Upper lobe of left lung (tissue), 6 donors: ENCODE data around the gene RBP5. TPM values are rescaled to one million over a fixed set of nuclear protein-coding genes. Genes with fewer than 3 reads are reported as not detected.

ENCODE experiments used
- ATAC-seq, 2 donors: fragments of 200-7000 bp; cut with Tn5 transposase; one replicate each; pipeline ENCODE4 v1.9.1; 2022; ENCODE audit warnings: mild to moderate bottlenecking in 2 of 2, moderate library complexity in 2 of 2; ENCODE audit not compliant: low FRiP score in 2 of 2
- DNase-seq, 2 donors: peaks; one replicate each; pipeline ENCODE4 v3.0.0-alpha.2; 2019 to 2020
- H3K27ac ChIP-seq, 4 donors: fragments of 200-600 bp; sonication (generic); one replicate each; pipeline ENCODE4 v1.5.1; 2016 to 2019
- H3K27me3 ChIP-seq, 4 donors: fragments of 200-600 bp; sonication (generic); one replicate each; pipeline ENCODE4 v1.5.1; 2017 to 2019
- H3K36me3 ChIP-seq, 4 donors: fragments of 200-600 bp; sonication (generic); one replicate each; pipeline ENCODE4 v1.5.1; 2016 to 2019
- H3K4me1 ChIP-seq, 4 donors: fragments of 200-600 bp; sonication (generic); one replicate each; pipeline ENCODE4 v1.5.1; 2018 to 2019
- H3K4me3 ChIP-seq, 4 donors: fragments of 200-600 bp; sonication (generic); one replicate each; pipeline ENCODE4 v1.5.1; 2017 to 2019; ENCODE audit warnings: mild to moderate bottlenecking in 2 of 4, moderate library complexity in 1 of 4
- H3K9me3 ChIP-seq, 4 donors: fragments of 200-600 bp; sonication (generic); one replicate each; pipeline ENCODE4 v1.5.1; 2018 to 2019
- EP300 ChIP-seq, 4 donors: sonication (generic); formaldehyde crosslinking; IDR thresholded peaks; one replicate each; pipeline ENCODE4 v1.5.1; 2017; ENCODE audit warnings: antibody characterized with exemption in 4 of 4, control low read depth in 2 of 4
- POLR2A ChIP-seq, 4 donors: fragments of 450-650 bp; IDR thresholded peaks; one replicate each; pipeline ENCODE4 v1.5.1; 2016 to 2017; ENCODE audit warnings: antibody characterized with exemption in 4 of 4, mild to moderate bottlenecking in 2 of 4
- POLR2AphosphoS5 ChIP-seq, 2 donors: sonication (generic); formaldehyde crosslinking; IDR thresholded peaks; one replicate each; pipeline ENCODE4 v1.5.1; 2017; ENCODE audit warnings: antibody characterized with exemption in 2 of 2
- WGBS, 2 donors: methylation state at CpG; one replicate each; pipeline ENCODE4 v1.1.5; 2017 to 2018; 5-methylcytosine and 5-hydroxymethylcytosine counted together
- small RNA-seq, 4 donors: library from RNA; depleted of rRNA; stranded (forward); fragments of <200 nt; gene quantifications; one replicate each; pipeline ENCODE3, GENCODE V24; 2016
- total RNA-seq, 6 donors: library from RNA; depleted of rRNA in 4 of 6; stranded (reverse); fragments of >200 nt in 4 of 6; gene quantifications; one replicate each; pipeline versions ENCODE4 v1.1.0 to v1.2.1, GENCODE V29; 2016 to 2021
- TF ChIP-seq, protein P1 (sequence below), 6 experiments: fragments of 450-650 bp in 4 of 6; fragments of 200-600 bp in 2 of 6; sonication (generic) in 2 of 6; IDR thresholded peaks; one replicate each; pipeline ENCODE4 v1.5.1; 2016 to 2019; ENCODE audit warnings: antibody characterized with exemption in 6 of 6
- donor health status: DM: no; HTN: no; CAD: no; lungs with moderate emphysema.
- donor health status: DM: no; HTN: yes; CAD: no; lungs with severe emphysema.

The RBP5 gene
- total RNA-seq, 6 donors from 2014 or later, result 1.8 to 6.9 TPM; not detected in 4

DNA sequence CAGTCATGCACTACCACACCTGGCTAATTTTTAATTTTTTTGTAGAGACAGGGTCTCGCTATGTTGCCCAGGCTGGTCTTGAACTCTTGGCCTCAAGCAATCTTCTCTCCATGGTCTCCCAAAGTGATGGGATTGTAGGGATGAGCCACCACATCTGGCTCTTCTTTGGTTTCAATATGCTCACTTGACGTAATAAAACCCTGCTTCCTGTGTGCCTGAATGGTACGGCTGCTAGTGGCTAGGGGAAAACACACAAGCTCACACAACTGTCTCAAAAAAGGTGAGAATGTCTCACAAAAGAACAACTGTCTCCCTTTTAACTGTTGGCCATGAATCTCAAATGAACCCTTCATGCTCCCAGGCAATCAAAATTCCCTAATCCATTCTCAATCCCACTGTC is 53.2 kb downstream of the RBP5 start:
- Histone ChIP-seq H3K4me3 (no peak overlapping the region), H3K36me3 (peaks cover 0 to 2% (median 0%) of the 10 kb centered on the region in 4 donors), H3K9me3 (no peaks in the 10 kb centered on the region), H3K27ac (no peak overlapping the region), H3K27me3 (no peaks in the 10 kb centered on the region), H3K4me1 (peaks cover 0 to 14% (median 7%) of the 10 kb centered on the region in 4 donors)
- DNase-seq (no peak), ATAC-seq (no peak)
- TF ChIP-seq, protein P1, sequence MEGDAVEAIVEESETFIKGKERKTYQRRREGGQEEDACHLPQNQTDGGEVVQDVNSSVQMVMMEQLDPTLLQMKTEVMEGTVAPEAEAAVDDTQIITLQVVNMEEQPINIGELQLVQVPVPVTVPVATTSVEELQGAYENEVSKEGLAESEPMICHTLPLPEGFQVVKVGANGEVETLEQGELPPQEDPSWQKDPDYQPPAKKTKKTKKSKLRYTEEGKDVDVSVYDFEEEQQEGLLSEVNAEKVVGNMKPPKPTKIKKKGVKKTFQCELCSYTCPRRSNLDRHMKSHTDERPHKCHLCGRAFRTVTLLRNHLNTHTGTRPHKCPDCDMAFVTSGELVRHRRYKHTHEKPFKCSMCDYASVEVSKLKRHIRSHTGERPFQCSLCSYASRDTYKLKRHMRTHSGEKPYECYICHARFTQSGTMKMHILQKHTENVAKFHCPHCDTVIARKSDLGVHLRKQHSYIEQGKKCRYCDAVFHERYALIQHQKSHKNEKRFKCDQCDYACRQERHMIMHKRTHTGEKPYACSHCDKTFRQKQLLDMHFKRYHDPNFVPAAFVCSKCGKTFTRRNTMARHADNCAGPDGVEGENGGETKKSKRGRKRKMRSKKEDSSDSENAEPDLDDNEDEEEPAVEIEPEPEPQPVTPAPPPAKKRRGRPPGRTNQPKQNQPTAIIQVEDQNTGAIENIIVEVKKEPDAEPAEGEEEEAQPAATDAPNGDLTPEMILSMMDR (IDR thresholded peaks at IDR 0.05), result no peak
- WGBS, 2 donors, result 72 to 76% methylated on average over 3 of the region's 3 CpGs

DNA sequence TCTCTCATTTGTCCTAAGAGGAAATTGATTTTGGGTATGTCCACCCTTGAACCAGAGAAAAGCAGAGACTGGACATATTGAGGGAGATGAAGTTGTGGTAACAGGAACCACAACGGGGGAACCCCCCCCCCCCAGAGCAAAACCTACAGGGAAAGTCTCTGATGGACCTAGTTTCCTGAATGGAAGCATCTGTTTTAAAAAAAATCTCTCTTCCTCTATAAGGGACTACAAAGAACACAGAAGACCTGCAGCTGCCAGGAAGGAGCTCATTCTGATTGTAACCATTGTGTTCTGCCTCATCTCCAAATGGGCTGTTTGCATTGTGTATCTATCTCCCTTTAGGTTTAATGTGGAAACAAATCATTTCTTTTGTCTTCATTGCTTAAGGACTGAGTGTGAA is 54.7 kb downstream of the RBP5 start:
- Histone ChIP-seq H3K4me1 (peaks cover 0 to 5% (median 2%) of the 10 kb centered on the region in 4 donors), H3K36me3 (peaks cover 0 to 10% (median 0%) of the 10 kb centered on the region in 4 donors), H3K4me3 (no peak overlapping the region), H3K27ac (no peak overlapping the region), H3K27me3 (no peaks in the 10 kb centered on the region), H3K9me3 (no peaks in the 10 kb centered on the region)
- ATAC-seq (no peak), DNase-seq (no peak)
- TF ChIP-seq, protein P1 (IDR thresholded peaks at IDR 0.05), result no peak
- no peak for TF ChIP-seq EP300 (IDR thresholded peaks at IDR 0.05)
- no peak for TF ChIP-seq POLR2AphosphoS5 (IDR thresholded peaks at IDR 0.05)
- TF ChIP-seq POLR2A (IDR thresholded peaks at IDR 0.05), result no peak
- 38% methylated on average over 1 of the region's 1 CpG for WGBS, 2 donors

Small RNAs within 50 kb of the gene (small RNA-seq; reads per million reads assigned to genes)
- gene RNU6-485P, result 0 reads per million in 4 donors

Other genes with a start within 250 kb of the RBP5 start
- 10 to 100 TPM; 12.0 to 83.2 (median 29.1) TPM for gene LRRC23, start 224.1 kb downstream of the RBP5 start, total RNA-seq
- gene ENO2, start 214.3 kb downstream of the RBP5 start, total RNA-seq, result 10 to 100 TPM; 33.4 to 44.0 (median 40.7) TPM
- gene ATN1, start 200.9 kb downstream of the RBP5 start, total RNA-seq, result 100 to 1,000 TPM in 4 of 6 donors, 10 to 100 TPM in 2; 74.7 to 321 (median 133) TPM
- not detected for gene RNU7-1, start 185.1 kb downstream of the RBP5 start, total RNA-seq
- gene C12orf57, start 184.9 kb downstream of the RBP5 start, total RNA-seq, result 100 to 1,000 TPM in 5 of 6 donors, 10 to 100 TPM in 1; 83.8 to 291 (median 179) TPM
- 100 to 1,000 TPM in 4 of 6 donors, 10 to 100 TPM in 2; 56.3 to 215 (median 114) TPM for gene PTPN6, start 177.5 kb downstream of the RBP5 start, total RNA-seq
- gene PHB2, start 158.2 kb downstream of the RBP5 start, total RNA-seq, result 100 to 1,000 TPM; 101 to 196 (median 140) TPM
- 10 to 100 TPM; 30.4 to 47.4 (median 38.3) TPM for gene EMG1, start 158.0 kb downstream of the RBP5 start, total RNA-seq
- gene LPCAT3, start 110.4 kb downstream of the RBP5 start, total RNA-seq, result 100 to 1,000 TPM in 1 of 6 donors, 10 to 100 TPM in 5; 56.3 to 110 (median 84.1) TPM
- 100 to 1,000 TPM; 146 to 338 (median 208) TPM for gene C1S, start 68.2 kb downstream of the RBP5 start, total RNA-seq
- gene C1R, start 36.4 kb downstream of the RBP5 start, total RNA-seq, result 100 to 1,000 TPM; 116 to 410 (median 210) TPM
- gene C1RL, start 19.7 kb downstream of the RBP5 start, total RNA-seq, result 100 to 1,000 TPM in 1 of 6 donors, 10 to 100 TPM in 5; 55.9 to 224 (median 82.7) TPM
- 100 to 1,000 TPM in 1 of 6 donors, 10 to 100 TPM in 5; 14.4 to 111 (median 39.0) TPM for gene CLSTN3, start 1.5 kb upstream of the RBP5 start, total RNA-seq
- gene PEX5, start 60.8 kb upstream of the RBP5 start, total RNA-seq, result 10 to 100 TPM; 40.4 to 69.1 (median 49.2) TPM
- not detected for gene ACSM4, start 175.2 kb upstream of the RBP5 start, total RNA-seq